Ureter (tissue), 1 donor: ENCODE results near the gene ATP5ME. TPM values are rescaled to one million over a fixed set of nuclear protein-coding genes. Genes with fewer than 3 reads are reported as not detected.

Experiments
- DNase-seq: peaks from one replicate; pipeline ENCODE4 v3.0.0-alpha.2; 2020; ENCODE audit warnings: low spot score
- total RNA-seq: library from RNA; stranded (reverse); gene quantifications from one replicate; pipeline ENCODE4 v1.2.4, GENCODE V29; 2023
- donor health status: DM: yes; HTN: yes; CAD: no.

Gene ATP5ME
- total RNA-seq, 1 donor from 2014 or later = 317 TPM

DNA sequence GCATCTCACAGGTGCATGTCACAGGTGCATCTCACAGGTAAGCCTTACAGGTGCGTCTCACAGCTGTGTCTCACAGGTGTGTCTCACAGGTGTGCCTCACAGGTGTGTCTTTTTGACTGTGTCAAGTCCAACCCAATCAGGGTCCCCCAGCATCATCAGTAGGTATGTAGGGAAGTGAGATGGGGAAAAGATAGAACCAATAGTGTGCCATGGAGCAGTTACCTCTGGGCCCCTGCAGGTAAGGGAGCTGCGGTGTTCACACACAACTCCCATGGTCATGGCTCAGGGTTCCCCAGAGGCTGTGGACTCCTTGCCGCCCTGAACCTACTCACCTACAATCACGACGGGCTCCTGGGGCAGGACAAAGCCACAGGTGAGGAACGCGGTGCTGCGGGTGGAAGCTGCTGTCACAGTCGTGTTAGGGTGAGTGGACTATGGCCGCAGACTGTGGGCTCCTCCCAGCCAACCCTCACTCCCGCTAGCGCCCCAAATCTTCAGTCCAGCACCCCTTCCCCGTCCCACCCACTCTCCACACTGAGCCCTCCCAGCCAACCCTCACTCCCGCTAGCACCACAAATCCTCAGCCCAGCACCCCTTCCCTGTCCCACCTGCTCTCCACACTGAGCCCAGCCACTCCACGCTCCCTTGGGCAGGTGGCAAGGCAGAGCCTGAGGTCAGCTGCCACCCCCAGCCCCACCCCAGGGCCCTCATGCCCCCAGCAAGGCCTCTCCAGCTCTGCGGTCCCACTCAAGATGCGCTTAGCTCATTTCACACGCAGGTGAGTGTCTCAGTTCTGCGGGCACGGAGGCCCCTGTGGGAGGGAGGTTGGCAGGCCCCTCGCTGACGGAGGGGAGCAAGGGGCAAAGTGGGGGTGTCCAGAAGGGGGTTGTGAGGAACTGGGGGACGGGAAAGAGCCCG, 50.8 kb downstream of the ATP5ME start:
- no peak for DNase-seq

Other genes starting within 250 kb of the ATP5ME start
- 52.7 TPM for gene ZNF721, start 175.1 kb downstream of the ATP5ME start, total RNA-seq
- gene PIGG, start 175.1 kb downstream of the ATP5ME start, total RNA-seq = 102 TPM
- not detected for gene TMEM271, start 98.0 kb downstream of the ATP5ME start, total RNA-seq
- 15.1 TPM for gene PDE6B, start 48.7 kb downstream of the ATP5ME start, total RNA-seq
- 46.0 TPM for gene MYL5, start 266 bp upstream of the ATP5ME start, total RNA-seq
- gene SLC49A3, start 14.9 kb upstream of the ATP5ME start, total RNA-seq = 8.9 TPM
- gene PCGF3, start 31.6 kb upstream of the ATP5ME start, total RNA-seq = 63.3 TPM
- gene CPLX1, start 151.9 kb upstream of the ATP5ME start, total RNA-seq = 6.7 TPM